Muscle layer of duodenum (tissue), 2 donors: Measurements from ENCODE around the gene P2RX1.
A peak's percentile ranks its signal among the peaks of the same experiment; 100 is the strongest.
"Not testable (repeated sequence)": the region's sequence is repeated elsewhere in the genome, so short reads cannot be mapped to it uniquely, and the experiment has no call there.

Experiments used
- H3K27ac ChIP-seq: one replicate; pipeline ENCODE4 v1.7.0; 2013; ENCODE audit warnings: mild to moderate bottlenecking, low read length
- H3K27me3 ChIP-seq: one replicate; pipeline ENCODE4 v1.7.0; 2013; ENCODE audit warnings: low read depth, mild to moderate bottlenecking, control low read depth, low read length
- H3K36me3 ChIP-seq, 2 donors: one replicate each; pipeline ENCODE4 v1.7.0; 2013; ENCODE audit warnings: low read length in 2 of 2, control low read depth in 1 of 2, mild to moderate bottlenecking in 1 of 2; ENCODE audit not compliant: insufficient read depth in 2 of 2, control insufficient read depth in 1 of 2
- H3K4me1 ChIP-seq, 2 donors: one replicate each; pipeline ENCODE4 v1.7.0; 2013; ENCODE audit warnings: low read length in 2 of 2, mild to moderate bottlenecking in 2 of 2, control low read depth in 1 of 2, moderate library complexity in 1 of 2; ENCODE audit not compliant: insufficient read depth in 2 of 2, control insufficient read depth in 1 of 2
- H3K4me3 ChIP-seq, 2 donors: one replicate each; pipeline ENCODE4 v1.7.0; 2013; ENCODE audit warnings: low read length in 2 of 2, low read depth in 1 of 2, mild to moderate bottlenecking in 1 of 2
- H3K9me3 ChIP-seq, 2 donors: one replicate each; pipeline ENCODE4 v1.7.0; 2013; ENCODE audit warnings: low read length in 2 of 2, control low read depth in 1 of 2, mild to moderate bottlenecking in 1 of 2; ENCODE audit not compliant: control insufficient read depth in 1 of 2
- donor health status: healthy.

The P2RX1 gene

DNA sequence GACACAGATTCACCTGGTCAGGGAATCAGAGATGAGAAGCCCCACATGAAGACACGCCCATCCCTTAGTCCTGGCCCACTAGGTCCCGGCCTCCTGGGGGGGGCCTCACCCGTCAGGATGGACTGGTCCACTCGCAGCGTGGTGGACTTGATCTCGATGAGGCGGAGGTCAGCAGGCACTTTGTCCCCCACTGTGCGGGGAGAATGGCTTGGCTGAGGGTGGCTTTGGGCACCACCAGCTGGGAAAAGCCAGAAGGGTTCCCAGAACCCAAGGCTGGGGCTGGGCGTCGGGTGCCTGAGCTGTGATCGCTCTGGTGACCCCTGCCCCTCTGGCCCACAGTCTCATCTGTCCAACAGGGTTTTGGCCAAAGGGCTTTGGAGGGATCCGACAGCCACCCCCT, 34.3 kb upstream of the P2RX1 start:
- no peak overlapping the region for H3K4me3 ChIP-seq
- no peaks in the 10 kb centered on the region for H3K9me3 ChIP-seq
- H3K27ac ChIP-seq: no peak overlapping the region
- H3K27me3 ChIP-seq: no peaks in the 10 kb centered on the region
- H3K36me3 ChIP-seq: no peaks in the 10 kb centered on the region
- H3K4me1 ChIP-seq: peaks cover 0 to 6% of the 10 kb centered on the region in 2 donors

- Histone ChIP-seq H3K27ac (no peak overlapping the region), H3K9me3 (no peaks in the 10 kb centered on the region), H3K4me3 (no peak overlapping the region), H3K4me1 (peaks cover 0 to 1% of the 10 kb centered on the region in 2 donors), H3K36me3 (no peaks in the 10 kb centered on the region), H3K27me3 (no peaks in the 10 kb centered on the region)
Measured at GRCh38 chr17:3949418-3949817, 33.2 kb upstream of the P2RX1 start.

DNA sequence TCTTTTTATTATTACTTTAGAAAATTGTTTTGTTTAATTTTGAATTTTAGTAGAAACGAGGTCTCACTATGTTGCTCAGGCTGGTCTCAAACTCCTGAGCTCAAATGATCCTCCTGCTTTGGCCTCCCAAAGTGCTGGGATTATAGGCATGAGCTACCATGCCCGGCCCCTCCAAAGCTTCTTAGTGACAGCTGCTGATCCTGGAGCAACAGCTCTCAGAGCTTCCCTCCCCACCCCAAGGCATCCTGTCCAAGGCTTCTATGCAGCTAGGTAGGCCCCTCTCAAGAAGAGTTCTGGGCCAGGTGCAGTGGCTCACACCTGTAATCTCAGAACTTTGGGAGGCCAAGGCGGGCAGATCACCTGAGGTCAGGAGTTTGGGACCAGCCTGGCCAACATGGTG, 32.3 kb upstream of the P2RX1 start:
- H3K9me3 ChIP-seq, H3K27me3 ChIP-seq, H3K27ac ChIP-seq, H3K4me3 ChIP-seq, H3K36me3 ChIP-seq, H3K4me1 ChIP-seq: not testable (repeated sequence)

DNA sequence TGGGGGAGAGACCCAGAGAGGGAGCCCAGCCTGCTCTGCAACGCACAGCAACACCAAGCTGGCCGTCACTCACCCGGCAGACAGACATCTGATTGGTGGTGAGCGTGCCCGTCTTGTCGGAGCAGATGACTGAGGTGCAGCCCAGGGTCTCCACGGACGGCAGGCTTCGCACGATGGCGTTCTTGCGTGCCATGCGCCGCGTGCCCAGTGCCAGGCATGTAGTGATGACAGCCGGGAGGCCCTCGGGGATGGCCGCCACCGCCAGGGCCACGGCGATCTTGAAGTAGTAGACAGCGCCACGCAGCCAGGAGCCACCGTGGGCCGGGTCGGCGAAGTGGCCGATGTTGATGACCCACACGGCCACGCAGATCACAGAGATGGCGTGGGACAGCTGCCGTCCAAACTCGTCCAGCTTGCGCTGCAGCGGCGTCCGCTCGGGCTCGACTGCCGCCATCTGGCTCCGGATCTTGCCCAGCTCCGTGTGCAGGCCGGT, 31.1 kb upstream of the P2RX1 start:
- no peaks in the 10 kb centered on the region for H3K9me3 ChIP-seq
- no peak overlapping the region for H3K27ac ChIP-seq
- peaks cover 0 to 3% of the 10 kb centered on the region in 2 donors for H3K36me3 ChIP-seq
- H3K4me3 ChIP-seq: no peak overlapping the region
- H3K4me1 ChIP-seq: peaks cover 0 to 13% of the 10 kb centered on the region in 2 donors
- no peaks in the 10 kb centered on the region for H3K27me3 ChIP-seq

DNA sequence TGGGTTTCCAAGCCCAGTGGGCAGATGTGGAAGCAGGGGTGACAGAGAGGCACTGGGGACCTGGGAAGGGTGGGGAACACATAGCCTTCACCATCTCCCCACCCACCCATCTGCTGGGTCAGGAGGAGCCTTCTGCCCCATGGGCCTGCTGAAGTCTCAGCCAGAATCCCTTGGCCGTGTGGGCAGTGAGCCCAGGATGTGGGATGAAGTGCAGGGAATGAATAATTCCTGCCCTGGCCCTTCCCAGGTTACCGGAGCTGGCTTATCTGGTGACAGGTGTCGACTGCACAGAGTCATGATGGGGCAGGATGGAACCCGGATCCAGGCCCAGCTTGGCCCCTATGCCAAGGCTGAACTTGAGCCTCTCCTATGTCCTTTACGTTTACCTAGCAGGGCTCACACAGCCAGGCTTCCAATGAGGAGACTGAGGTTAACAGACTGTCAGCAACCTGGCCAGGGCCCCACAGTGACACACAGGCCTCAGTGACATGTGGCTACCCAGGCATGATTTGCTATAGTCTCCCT, 30.5 kb upstream of the P2RX1 start:
- H3K4me1 ChIP-seq: peaks cover 0 to 13% of the 10 kb centered on the region in 2 donors
- no peak overlapping the region for H3K4me3 ChIP-seq
- H3K9me3 ChIP-seq: no peaks in the 10 kb centered on the region
- no peak overlapping the region for H3K27ac ChIP-seq
- no peaks in the 10 kb centered on the region for H3K27me3 ChIP-seq
- H3K36me3 ChIP-seq: peaks cover 0 to 5% of the 10 kb centered on the region in 2 donors

DNA sequence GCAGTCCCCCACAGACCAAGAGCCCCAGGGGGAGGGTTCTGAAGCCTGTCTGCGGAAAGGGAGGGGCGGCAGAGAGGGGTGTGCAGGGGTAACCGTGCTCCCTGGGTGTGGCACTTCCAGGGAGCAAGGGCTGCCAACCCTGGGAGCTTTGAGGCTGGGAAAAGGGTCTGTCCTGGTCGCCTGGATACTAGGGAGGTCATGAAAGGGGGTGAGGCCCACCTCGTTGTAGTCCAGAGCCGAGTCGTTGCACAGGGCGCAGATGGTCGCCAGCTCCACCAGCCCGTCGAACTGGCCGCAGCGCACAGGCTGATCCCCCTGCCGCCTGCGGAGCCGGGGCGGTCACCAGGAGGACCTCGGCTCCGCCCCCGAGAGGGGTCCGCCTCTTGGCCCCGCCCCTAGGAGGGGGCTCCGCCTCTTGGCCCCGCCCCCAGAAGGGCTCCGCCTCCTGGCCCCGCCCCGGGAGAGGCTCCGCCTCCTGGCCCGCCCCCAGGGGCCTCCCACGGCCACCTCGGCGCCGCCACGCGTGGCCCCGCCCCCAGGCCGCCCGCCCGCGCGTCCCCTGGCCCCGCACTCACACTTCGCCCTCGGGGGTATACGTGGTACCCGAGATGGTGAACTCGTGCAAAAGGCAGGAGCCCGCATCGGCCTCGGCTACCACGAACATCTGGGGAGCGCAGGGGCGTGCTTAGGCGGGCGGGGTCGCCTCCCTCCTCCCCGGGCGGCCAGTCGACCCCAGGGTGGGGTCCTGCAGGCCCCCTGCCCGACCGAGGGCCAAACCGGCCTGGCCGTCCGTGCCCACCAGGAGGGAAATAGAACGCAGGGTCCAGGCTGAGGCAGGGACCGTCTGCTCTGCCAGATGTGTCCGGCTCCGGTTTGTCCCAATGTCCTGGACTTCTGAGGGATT, 28.5 kb upstream of the P2RX1 start:
- Histone ChIP-seq H3K27me3 (no peaks in the 10 kb centered on the region), H3K27ac (no peak overlapping the region), H3K36me3 (peaks cover 0 to 15% of the 10 kb centered on the region in 2 donors), H3K4me1 (peaks cover 0 to 13% of the 10 kb centered on the region in 2 donors), H3K4me3 (peak overlapping the region in 1 of 2 donors; percentile 57), H3K9me3 (no peaks in the 10 kb centered on the region)

DNA sequence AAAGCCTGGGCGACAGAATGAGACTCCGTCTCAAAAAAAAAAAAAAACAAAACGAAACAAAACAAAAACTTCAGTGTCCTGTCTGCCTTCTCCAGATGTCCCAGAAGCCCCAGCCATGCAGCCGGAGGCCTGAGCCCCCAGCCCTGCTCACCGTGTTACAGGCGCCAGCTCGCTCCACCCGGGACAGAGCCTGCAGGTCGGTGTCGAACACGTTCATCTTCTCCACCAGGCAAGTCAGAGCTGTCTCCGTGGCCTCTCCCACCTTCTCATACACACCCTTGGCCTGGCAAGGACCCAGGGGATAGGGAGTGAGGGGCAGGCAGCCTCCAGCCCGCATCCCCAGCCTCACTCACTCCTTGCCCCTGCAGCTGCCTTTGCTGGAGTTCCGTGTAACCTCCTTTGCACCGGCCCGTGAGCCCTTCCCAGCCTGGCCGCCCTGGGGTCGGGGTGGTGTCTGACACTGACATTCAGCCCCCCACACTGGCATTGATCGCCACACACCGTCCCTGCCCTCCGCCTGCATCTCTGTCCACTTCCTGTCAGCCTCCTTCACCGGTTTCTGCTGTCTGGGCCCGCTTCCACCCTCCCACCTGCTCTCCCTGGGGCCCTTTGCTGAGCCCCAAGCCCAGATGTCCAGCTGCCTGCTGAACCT, 27.1 kb upstream of the P2RX1 start:
- Histone ChIP-seq H3K27ac (no peak overlapping the region), H3K4me3 (no peak overlapping the region), H3K27me3 (no peaks in the 10 kb centered on the region), H3K9me3 (no peaks in the 10 kb centered on the region), H3K4me1 (peaks cover 0 to 13% of the 10 kb centered on the region in 2 donors), H3K36me3 (peaks cover 0 to 15% of the 10 kb centered on the region in 2 donors)

GRCh38 chr17:3940965-3941698, 24.9 kb upstream of the P2RX1 start:
- no peak overlapping the region for H3K27ac ChIP-seq
- H3K36me3 ChIP-seq: peaks cover 8 to 30% of the 10 kb centered on the region in 2 donors
- no peaks in the 10 kb centered on the region for H3K9me3 ChIP-seq
- no peaks in the 10 kb centered on the region for H3K27me3 ChIP-seq
- H3K4me1 ChIP-seq: peaks cover 0 to 13% of the 10 kb centered on the region in 2 donors
- H3K4me3 ChIP-seq: no peak overlapping the region

DNA sequence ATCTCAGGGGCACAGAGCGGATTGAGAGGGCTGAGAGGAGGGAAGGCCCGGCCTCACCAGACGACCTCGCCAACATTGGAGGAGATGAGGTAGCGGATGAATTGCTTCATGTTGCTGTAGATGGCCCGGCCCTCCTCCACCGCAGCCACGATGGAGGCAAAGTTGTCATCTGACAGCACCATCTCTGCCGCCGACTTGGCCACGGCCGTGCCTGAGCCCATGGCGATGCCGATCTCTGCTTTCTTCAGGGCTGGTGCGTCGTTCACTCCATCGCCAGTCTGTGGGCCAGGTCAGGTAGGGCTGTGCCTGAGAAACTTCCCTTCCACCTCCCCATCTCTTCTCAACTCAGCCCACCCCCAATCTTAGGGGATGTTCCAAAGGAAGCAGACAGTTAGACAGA, 21.1 kb upstream of the P2RX1 start:
- Histone ChIP-seq H3K9me3 (no peaks in the 10 kb centered on the region), H3K36me3 (peaks cover 8 to 30% of the 10 kb centered on the region in 2 donors), H3K27me3 (no peaks in the 10 kb centered on the region), H3K27ac (no peak overlapping the region), H3K4me1 (peaks cover 0 to 7% of the 10 kb centered on the region in 2 donors), H3K4me3 (no peak overlapping the region)

DNA sequence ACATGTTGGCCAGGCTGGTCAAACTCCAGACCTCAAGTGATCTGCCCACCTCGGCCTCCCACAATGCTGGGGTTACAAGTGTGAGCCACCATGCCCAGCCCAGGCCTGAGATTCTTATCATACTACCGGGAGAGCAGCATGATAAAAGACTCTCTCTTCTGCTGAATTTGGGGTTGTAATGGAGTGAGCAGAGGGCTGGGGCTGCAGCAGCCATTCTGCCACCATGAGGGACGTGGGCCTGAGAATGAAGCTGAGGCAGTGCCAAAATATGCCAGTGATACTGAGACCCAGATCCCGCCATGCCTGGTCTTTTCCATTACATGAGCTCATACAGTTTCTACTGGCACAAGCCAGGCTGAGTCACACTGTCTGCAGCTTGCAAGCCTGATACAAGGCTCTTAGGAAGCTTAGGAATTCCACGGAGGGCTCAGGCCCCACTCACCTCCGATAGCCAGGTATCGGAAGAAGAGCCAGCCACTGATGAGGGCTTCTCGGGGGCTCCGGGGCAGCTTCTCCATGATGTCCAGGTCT, 19.6 kb upstream of the P2RX1 start:
- H3K27ac ChIP-seq: no peak overlapping the region
- H3K36me3 ChIP-seq: peaks cover 8 to 21% of the 10 kb centered on the region in 2 donors
- no peaks in the 10 kb centered on the region for H3K9me3 ChIP-seq
- H3K4me3 ChIP-seq: no peak overlapping the region
- no peaks in the 10 kb centered on the region for H3K27me3 ChIP-seq
- H3K4me1 ChIP-seq: peaks cover 0 to 7% of the 10 kb centered on the region in 2 donors
